ENCODE data around the gene LYRM9. TPM values are rescaled to one million over a fixed set of nuclear protein-coding genes. Genes with fewer than 3 reads are reported as not detected.

LYRM9 gene
- total RNA-seq, result 1 to 10 TPM; 2.7 to 2.9 TPM

- Histone ChIP-seq H3K4me3 (peak within 1 kb of the TSS; percentile 75), H3K27ac (peak within 1 kb of the TSS; percentile 78), H3K36me3 (no peaks in the 10 kb centered on the region), H3K9ac (ENCODE audit: low read depth in 2 of 2, low read length in 2 of 2) (peak within 1 kb of the TSS; percentile 78 to 79), H3K9me3 (no peaks in the 10 kb centered on the region), H3K27me3 (no peaks in the 10 kb centered on the region), H3K4me1 (no peaks in the 10 kb centered on the region)
- intact Hi-C loops (cut with DNase I), result loop anchor here (5.0 to 10.0 kb wide), 2 partner anchors 322 to 359 kb away; no protein-coding TSS in a partner anchor
- TF ChIP-seq CTCF (IDR thresholded peaks at IDR 0.05), result peak; percentile 74
- DNase-seq, result peak; percentile 92
Measured at GRCh38 chr17:27892866-27893769, at the start of gene LYRM9. TSS of gene LYRM9 (minus strand) at chr17:27893365. CDS start at chr17:27882694, 10,671 bp downstream.

- Histone ChIP-seq H3K4me3 (no peak overlapping the region), H3K27me3 (no peaks in the 10 kb centered on the region), H3K9me3 (no peaks in the 10 kb centered on the region), H3K4me1 (no peaks in the 10 kb centered on the region), H3K9ac (ENCODE audit: low read depth in 2 of 2, low read length in 2 of 2) (no peak overlapping the region), H3K27ac (no peak overlapping the region), H3K36me3 (no peaks in the 10 kb centered on the region)
- intact Hi-C loops (cut with DNase I), result no loop called here
- TF ChIP-seq CTCF (IDR thresholded peaks at IDR 0.05), result no peak
- no peak for DNase-seq
Measured at GRCh38 chr17:27940503-27941428, 47.6 kb upstream of the LYRM9 start.

GRCh38 chr17:27939474-27940465 lies 46.6 kb upstream of the LYRM9 start:
- no peaks in the 10 kb centered on the region for H3K4me1 ChIP-seq
- H3K9me3 ChIP-seq, result no peaks in the 10 kb centered on the region
- no peaks in the 10 kb centered on the region for H3K36me3 ChIP-seq
- H3K9ac ChIP-seq (ENCODE audit: low read depth in 2 of 2, low read length in 2 of 2), result no peak overlapping the region
- no peak overlapping the region for H3K4me3 ChIP-seq
- no peak for TF ChIP-seq CTCF (IDR thresholded peaks at IDR 0.05)
- DNase-seq, result no peak
- intact Hi-C loops (cut with DNase I), result no loop called here
- H3K27ac ChIP-seq, result no peak overlapping the region
- no peaks in the 10 kb centered on the region for H3K27me3 ChIP-seq

- Histone ChIP-seq H3K9ac (ENCODE audit: low read depth in 2 of 2, low read length in 2 of 2) (no peak overlapping the region), H3K9me3 (no peaks in the 10 kb centered on the region), H3K4me3 (no peak overlapping the region), H3K27ac (no peak overlapping the region), H3K36me3 (no peaks in the 10 kb centered on the region), H3K27me3 (no peaks in the 10 kb centered on the region), H3K4me1 (no peaks in the 10 kb centered on the region)
- no peak for TF ChIP-seq CTCF (IDR thresholded peaks at IDR 0.05)
- no peak for DNase-seq
- intact Hi-C loops (cut with DNase I), result no loop called here
Measured at GRCh38 chr17:27938864-27939263, 45.7 kb upstream of the LYRM9 start.

Measured in colonic mucosa (tissue), 4 donors.